ENCODE results near the gene ALDH4A1.

DNA sequence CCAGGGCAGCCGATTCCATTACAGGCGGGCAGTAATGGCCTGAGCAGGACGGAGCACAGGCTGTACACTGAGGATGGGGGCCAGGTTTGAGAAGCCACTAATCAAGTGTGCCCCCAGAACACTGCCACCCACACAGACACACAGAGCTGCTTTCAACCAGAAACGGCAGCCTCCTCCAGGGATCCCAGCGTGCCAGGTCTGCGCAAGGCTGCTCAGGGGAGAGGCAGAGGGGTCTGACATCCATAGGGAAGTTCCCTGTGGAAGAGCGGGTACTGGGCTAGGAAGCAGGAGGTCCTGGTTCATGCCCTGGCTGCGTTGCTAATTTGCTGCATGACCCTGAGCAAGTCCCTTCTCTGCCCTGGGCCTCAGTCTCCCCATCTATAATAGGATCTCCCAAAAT is 26.1 kb upstream of the ALDH4A1 start:
- TF ChIP-seq, protein P1, sequence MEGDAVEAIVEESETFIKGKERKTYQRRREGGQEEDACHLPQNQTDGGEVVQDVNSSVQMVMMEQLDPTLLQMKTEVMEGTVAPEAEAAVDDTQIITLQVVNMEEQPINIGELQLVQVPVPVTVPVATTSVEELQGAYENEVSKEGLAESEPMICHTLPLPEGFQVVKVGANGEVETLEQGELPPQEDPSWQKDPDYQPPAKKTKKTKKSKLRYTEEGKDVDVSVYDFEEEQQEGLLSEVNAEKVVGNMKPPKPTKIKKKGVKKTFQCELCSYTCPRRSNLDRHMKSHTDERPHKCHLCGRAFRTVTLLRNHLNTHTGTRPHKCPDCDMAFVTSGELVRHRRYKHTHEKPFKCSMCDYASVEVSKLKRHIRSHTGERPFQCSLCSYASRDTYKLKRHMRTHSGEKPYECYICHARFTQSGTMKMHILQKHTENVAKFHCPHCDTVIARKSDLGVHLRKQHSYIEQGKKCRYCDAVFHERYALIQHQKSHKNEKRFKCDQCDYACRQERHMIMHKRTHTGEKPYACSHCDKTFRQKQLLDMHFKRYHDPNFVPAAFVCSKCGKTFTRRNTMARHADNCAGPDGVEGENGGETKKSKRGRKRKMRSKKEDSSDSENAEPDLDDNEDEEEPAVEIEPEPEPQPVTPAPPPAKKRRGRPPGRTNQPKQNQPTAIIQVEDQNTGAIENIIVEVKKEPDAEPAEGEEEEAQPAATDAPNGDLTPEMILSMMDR (conservative IDR thresholded peaks at IDR 0.05; ENCODE audit: low read depth in 2 of 2): no peak
- TF ChIP-seq EZH2 (IDR thresholded peaks at IDR 0.05; ENCODE audit: low read depth, unreplicated experiment): no peak
- TF ChIP-seq POLR2AphosphoS5 (IDR thresholded peaks at IDR 0.05; ENCODE audit: low read depth): no peak
- no peak for TF ChIP-seq JUNB (IDR thresholded peaks at IDR 0.05; ENCODE audit: unreplicated experiment)
- no peak for TF ChIP-seq EZH2phosphoT487 (IDR thresholded peaks at IDR 0.05; ENCODE audit: unreplicated experiment)
- no peak for TF ChIP-seq CREB1 (CRISPR knock-in tag; IDR thresholded peaks at IDR 0.05; ENCODE audit: low read depth)
- TF ChIP-seq, protein P2, sequence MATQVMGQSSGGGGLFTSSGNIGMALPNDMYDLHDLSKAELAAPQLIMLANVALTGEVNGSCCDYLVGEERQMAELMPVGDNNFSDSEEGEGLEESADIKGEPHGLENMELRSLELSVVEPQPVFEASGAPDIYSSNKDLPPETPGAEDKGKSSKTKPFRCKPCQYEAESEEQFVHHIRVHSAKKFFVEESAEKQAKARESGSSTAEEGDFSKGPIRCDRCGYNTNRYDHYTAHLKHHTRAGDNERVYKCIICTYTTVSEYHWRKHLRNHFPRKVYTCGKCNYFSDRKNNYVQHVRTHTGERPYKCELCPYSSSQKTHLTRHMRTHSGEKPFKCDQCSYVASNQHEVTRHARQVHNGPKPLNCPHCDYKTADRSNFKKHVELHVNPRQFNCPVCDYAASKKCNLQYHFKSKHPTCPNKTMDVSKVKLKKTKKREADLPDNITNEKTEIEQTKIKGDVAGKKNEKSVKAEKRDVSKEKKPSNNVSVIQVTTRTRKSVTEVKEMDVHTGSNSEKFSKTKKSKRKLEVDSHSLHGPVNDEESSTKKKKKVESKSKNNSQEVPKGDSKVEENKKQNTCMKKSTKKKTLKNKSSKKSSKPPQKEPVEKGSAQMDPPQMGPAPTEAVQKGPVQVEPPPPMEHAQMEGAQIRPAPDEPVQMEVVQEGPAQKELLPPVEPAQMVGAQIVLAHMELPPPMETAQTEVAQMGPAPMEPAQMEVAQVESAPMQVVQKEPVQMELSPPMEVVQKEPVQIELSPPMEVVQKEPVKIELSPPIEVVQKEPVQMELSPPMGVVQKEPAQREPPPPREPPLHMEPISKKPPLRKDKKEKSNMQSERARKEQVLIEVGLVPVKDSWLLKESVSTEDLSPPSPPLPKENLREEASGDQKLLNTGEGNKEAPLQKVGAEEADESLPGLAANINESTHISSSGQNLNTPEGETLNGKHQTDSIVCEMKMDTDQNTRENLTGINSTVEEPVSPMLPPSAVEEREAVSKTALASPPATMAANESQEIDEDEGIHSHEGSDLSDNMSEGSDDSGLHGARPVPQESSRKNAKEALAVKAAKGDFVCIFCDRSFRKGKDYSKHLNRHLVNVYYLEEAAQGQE (IDR thresholded peaks at IDR 0.05; ENCODE audit: unreplicated experiment): no peak
- TF ChIP-seq NANOG (IDR thresholded peaks at IDR 0.05; ENCODE audit: borderline replicate concordance): no peak
- TF ChIP-seq STAT1 (IDR thresholded peaks at IDR 0.05; ENCODE audit: unreplicated experiment): no peak
